Neural progenitor cell (in vitro differentiated cells): Measurements from ENCODE around the gene CBX8. TPM values are rescaled to one million over a fixed set of nuclear protein-coding genes. Genes with fewer than 3 reads are reported as not detected.

ENCODE experiments used
- DNase-seq: peaks from one replicate; pipeline ENCODE4 v3.0.0-alpha.2; 2016; ENCODE audit warnings: low spot score
- H2AFZ ChIP-seq: fragments of 200-600 bp; sonication (generic); replicated peaks from 2 replicates; pipeline ENCODE4 v1.6.1; 2016; ENCODE audit warnings: antibody characterized with exemption
- H3F3A ChIP-seq: fragments of 200-600 bp; sonication (generic); 2 replicates; pipeline ENCODE4 v1.6.1; 2016; ENCODE audit warnings: antibody characterized with exemption, low read depth
- H3K27ac ChIP-seq: fragments of 200-600 bp; sonication (generic); 2 replicates; pipeline ENCODE4 v1.5.1; 2016; ENCODE audit warnings: mild to moderate bottlenecking
- H3K27me3 ChIP-seq: fragments of 200-600 bp; sonication (generic); 2 replicates; pipeline ENCODE4 v1.6.1; 2016; ENCODE audit warnings: mild to moderate bottlenecking, moderate library complexity
- H3K36me3 ChIP-seq: fragments of 200-600 bp; sonication (generic); 2 replicates; pipeline ENCODE4 v1.5.1; 2016
- H3K4me1 ChIP-seq: fragments of 200-600 bp; sonication (generic); 2 replicates; pipeline ENCODE4 v1.6.1; 2016; ENCODE audit warnings: mixed run types
- H3K4me2 ChIP-seq: fragments of 200-600 bp; sonication (generic); 2 replicates; pipeline ENCODE4 v1.6.1; 2016
- H3K4me3 ChIP-seq: fragments of 200-600 bp; sonication (generic); 2 replicates; pipeline ENCODE4 v1.5.1; 2016
- H3K79me2 ChIP-seq: fragments of 200-600 bp; sonication (generic); 2 replicates; pipeline ENCODE4 v1.6.1; 2016; ENCODE audit warnings: low read depth
- H3K9ac ChIP-seq: fragments of 200-600 bp; sonication (generic); 2 replicates; pipeline ENCODE4 v1.6.1; 2016
- H3K9me3 ChIP-seq: fragments of 200-600 bp; sonication (generic); 2 replicates; pipeline ENCODE4 v1.5.1; 2016; ENCODE audit warnings: low read depth
- H4K20me1 ChIP-seq: fragments of 200-600 bp; sonication (generic); 2 replicates; pipeline ENCODE4 v1.6.1; 2016; ENCODE audit warnings: low read depth
- H3K27ac Mint-ChIP-seq: 3 replicates; pipeline ENCODE4 v1.8.0; 2021; ENCODE audit warnings: mixed read lengths
- H3K27me3 Mint-ChIP-seq: 2 replicates; pipeline ENCODE4 v1.8.0; 2022; ENCODE audit warnings: low read depth, mild to moderate bottlenecking, inconsistent platforms, moderate library complexity, mixed read lengths; ENCODE audit not compliant: insufficient read depth
- H3K36me3 Mint-ChIP-seq: 3 replicates; pipeline ENCODE4 v1.8.0; 2021; ENCODE audit warnings: mixed read lengths
- H3K4me1 Mint-ChIP-seq: 3 replicates; pipeline ENCODE4 v1.8.0; 2021; ENCODE audit warnings: mixed read lengths
- H3K4me3 Mint-ChIP-seq: 3 replicates; pipeline ENCODE4 v1.8.0; 2021; ENCODE audit warnings: mild to moderate bottlenecking, moderate library complexity, mixed read lengths
- H3K9me3 Mint-ChIP-seq: 3 replicates; pipeline ENCODE4 v1.8.0; 2020; ENCODE audit warnings: mixed read lengths
- EZH2 ChIP-seq: fragments of 200-600 bp; sonication (generic); IDR thresholded peaks from 2 replicates; pipeline ENCODE4 v1.6.1; 2017; ENCODE audit warnings: antibody characterized with exemption, mild to moderate bottlenecking, moderate library complexity
- EZH2phosphoT487 ChIP-seq: fragments of 200-600 bp; sonication (generic); IDR thresholded peaks from 2 replicates; pipeline ENCODE4 v1.6.1; 2017; ENCODE audit warnings: antibody characterized with exemption
- total RNA-seq: library from RNA; depleted of rRNA; stranded (reverse); fragments of >200 nt; gene quantifications from 2 replicates; pipeline ENCODE4 v1.2.3, GENCODE V29; 2015; ENCODE audit warnings: low replicate concordance
- TF ChIP-seq, protein P1 (sequence below): fragments of 200-600 bp; sonication (generic); IDR thresholded peaks from 2 replicates; pipeline ENCODE4 v1.5.1; 2017; ENCODE audit warnings: antibody characterized with exemption, mild to moderate bottlenecking

Gene CBX8
- total RNA-seq, 1 donor from 2014 or later = 2.8 TPM

GRCh38 chr17:79761894-79762589 lies 34.8 kb downstream of the CBX8 start:
- Histone ChIP-seq H3K4me2 (no peak overlapping the region), H3K79me2 (no peaks in the 10 kb centered on the region), H3K27ac (no peak overlapping the region), H3F3A (no peaks in the 10 kb centered on the region), H3K36me3 (no peaks in the 10 kb centered on the region), H3K9ac (no peak overlapping the region), H3K4me1 (no peaks in the 10 kb centered on the region), H3K9me3 (no peaks in the 10 kb centered on the region), H4K20me1 (no peaks in the 10 kb centered on the region), H3K4me3 (no peak overlapping the region), H3K27me3 (no peaks in the 10 kb centered on the region), H2AFZ (no peak overlapping the region)
- Mint-ChIP-seq H3K27me3 (peaks cover 2% of the 10 kb centered on the region), H3K4me3 (peak overlapping the region; percentile 41), H3K36me3 (no peaks in the 10 kb centered on the region), H3K27ac (no peak overlapping the region), H3K9me3 (no peaks in the 10 kb centered on the region), H3K4me1 (no peaks in the 10 kb centered on the region)
- DNase-seq = no peak
- TF ChIP-seq EZH2phosphoT487 (no peak), EZH2 (no peak)
- TF ChIP-seq, protein P1, sequence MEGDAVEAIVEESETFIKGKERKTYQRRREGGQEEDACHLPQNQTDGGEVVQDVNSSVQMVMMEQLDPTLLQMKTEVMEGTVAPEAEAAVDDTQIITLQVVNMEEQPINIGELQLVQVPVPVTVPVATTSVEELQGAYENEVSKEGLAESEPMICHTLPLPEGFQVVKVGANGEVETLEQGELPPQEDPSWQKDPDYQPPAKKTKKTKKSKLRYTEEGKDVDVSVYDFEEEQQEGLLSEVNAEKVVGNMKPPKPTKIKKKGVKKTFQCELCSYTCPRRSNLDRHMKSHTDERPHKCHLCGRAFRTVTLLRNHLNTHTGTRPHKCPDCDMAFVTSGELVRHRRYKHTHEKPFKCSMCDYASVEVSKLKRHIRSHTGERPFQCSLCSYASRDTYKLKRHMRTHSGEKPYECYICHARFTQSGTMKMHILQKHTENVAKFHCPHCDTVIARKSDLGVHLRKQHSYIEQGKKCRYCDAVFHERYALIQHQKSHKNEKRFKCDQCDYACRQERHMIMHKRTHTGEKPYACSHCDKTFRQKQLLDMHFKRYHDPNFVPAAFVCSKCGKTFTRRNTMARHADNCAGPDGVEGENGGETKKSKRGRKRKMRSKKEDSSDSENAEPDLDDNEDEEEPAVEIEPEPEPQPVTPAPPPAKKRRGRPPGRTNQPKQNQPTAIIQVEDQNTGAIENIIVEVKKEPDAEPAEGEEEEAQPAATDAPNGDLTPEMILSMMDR = no peak

DNA sequence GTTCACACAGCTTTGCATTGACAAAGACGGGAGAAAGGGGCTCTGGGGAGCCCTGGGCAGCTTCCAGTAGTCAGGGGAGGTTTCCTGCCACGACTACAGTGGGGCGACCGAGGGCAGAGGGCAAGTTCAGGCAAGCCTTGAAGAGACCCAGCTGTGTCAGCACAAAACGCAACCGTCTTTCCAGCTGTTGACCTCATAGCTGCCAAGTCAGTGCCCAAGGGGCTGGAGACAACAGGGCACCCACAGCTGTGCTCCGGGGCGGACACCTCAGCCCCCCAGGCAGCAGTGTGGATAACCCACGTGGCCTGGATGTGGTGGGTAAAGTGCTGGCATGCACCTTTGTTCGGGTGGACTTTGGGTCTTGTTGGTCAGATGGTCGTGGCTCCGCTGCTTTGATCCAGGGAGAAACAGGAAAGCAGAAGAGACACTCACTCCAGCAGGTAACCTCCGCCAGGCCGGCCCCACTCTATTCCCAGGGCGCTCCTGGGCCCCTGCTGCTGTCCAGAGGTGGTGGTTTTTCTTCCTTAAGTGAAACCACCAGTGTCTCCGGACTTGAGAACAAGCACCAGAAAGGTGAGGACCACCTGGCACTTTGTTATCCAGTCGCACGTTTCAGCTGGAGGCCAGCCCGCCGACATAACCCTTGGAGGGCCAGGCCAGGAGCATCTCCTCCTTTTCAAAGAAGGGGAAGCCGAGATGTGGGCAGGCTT lies 36.5 kb downstream of the CBX8 start:
- no peaks in the 10 kb centered on the region for H3K4me1 Mint-ChIP-seq
- Histone ChIP-seq H3K4me2 (no peak overlapping the region), H3K4me1 (no peaks in the 10 kb centered on the region), H3F3A (no peaks in the 10 kb centered on the region), H4K20me1 (no peaks in the 10 kb centered on the region), H3K9me3 (no peaks in the 10 kb centered on the region), H3K27ac (no peak overlapping the region), H3K4me3 (no peak overlapping the region), H3K79me2 (no peaks in the 10 kb centered on the region), H3K9ac (no peak overlapping the region), H2AFZ (no peak overlapping the region), H3K27me3 (no peaks in the 10 kb centered on the region), H3K36me3 (no peaks in the 10 kb centered on the region)
- DNase-seq = no peak
- TF ChIP-seq, protein P1 = no peak
- TF ChIP-seq EZH2phosphoT487 (no peak), EZH2 (no peak)
- H3K36me3 Mint-ChIP-seq = no peaks in the 10 kb centered on the region
- no peaks in the 10 kb centered on the region for H3K9me3 Mint-ChIP-seq
- H3K27ac Mint-ChIP-seq = no peak overlapping the region
- H3K27me3 Mint-ChIP-seq = peaks cover 6% of the 10 kb centered on the region
- H3K4me3 Mint-ChIP-seq = no peak overlapping the region

DNA sequence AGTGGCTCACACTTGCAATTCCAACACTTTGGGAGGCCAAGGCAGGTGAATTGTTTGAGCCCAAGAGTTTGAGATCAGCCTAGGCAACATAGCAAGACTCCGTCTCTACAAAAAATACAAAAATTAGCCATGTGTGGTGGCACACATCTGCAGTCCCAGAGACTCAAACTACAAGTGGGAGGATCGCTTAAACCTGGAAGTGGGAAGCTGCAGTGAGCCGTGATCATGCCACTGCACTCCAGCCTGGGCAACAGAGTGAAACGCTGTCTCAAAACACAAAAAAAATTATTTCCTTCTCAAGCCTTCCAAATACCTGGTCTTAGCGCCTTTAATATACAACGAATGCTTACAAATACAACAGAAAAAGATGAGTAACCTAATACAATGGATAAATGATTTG lies 38.6 kb downstream of the CBX8 start:
- H3K9me3 Mint-ChIP-seq = no peaks in the 10 kb centered on the region
- TF ChIP-seq, protein P1 = no peak
- TF ChIP-seq EZH2 = no peak
- no peaks in the 10 kb centered on the region for H3K79me2 ChIP-seq

More for the DNA sequence above, 38.6 kb downstream of the CBX8 start:
- Histone ChIP-seq H3K27ac (no peak overlapping the region), H3K4me3 (no peak overlapping the region), H4K20me1 (no peaks in the 10 kb centered on the region), H3F3A (no peaks in the 10 kb centered on the region), H3K9ac (no peak overlapping the region), H3K4me1 (no peaks in the 10 kb centered on the region), H3K4me2 (no peak overlapping the region), H2AFZ (no peak overlapping the region), H3K9me3 (no peaks in the 10 kb centered on the region), H3K36me3 (no peaks in the 10 kb centered on the region), H3K27me3 (no peaks in the 10 kb centered on the region)
- no peak overlapping the region for H3K27ac Mint-ChIP-seq
- H3K4me1 Mint-ChIP-seq = no peaks in the 10 kb centered on the region
- no peak overlapping the region for H3K4me3 Mint-ChIP-seq
- H3K27me3 Mint-ChIP-seq = peaks cover 8% of the 10 kb centered on the region
- H3K36me3 Mint-ChIP-seq = no peaks in the 10 kb centered on the region
- no peak for DNase-seq
